ENCODE results near the gene KAZN. TPM values are rescaled to one million over a fixed set of nuclear protein-coding genes. Genes with fewer than 3 reads are reported as not detected.

Gene KAZN
- total RNA-seq, 1 donor from 2014 or later: 9.4 TPM

DNA sequence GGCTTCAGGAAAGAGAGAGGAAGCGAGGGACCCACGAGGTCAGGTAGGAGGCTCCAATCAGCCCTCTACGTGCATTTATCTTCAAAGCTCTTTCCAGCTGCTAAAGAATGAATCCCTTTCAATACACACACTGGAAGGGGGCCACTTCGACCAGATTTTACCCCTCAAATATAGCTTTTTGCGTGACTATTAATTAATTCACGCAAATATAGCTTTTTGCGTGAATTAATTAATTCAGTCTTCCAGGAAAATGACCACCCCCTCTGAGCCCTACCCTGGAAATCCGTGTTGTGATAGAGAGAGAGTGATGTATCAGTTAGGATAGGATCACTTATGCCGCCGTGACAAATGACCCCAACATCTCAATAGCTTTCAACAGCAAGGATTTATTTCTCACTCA, 289.9 kb downstream of the KAZN start:
- Mint-ChIP-seq H3K27ac (ENCODE audit: unreplicated experiment) (no peak overlapping the region), H3K9me3 (ENCODE audit: unreplicated experiment) (no peaks in the 10 kb centered on the region), H3K36me3 (ENCODE audit: low read depth, unreplicated experiment) (no peaks in the 10 kb centered on the region), H3K4me1 (ENCODE audit: low read depth, unreplicated experiment) (no peaks in the 10 kb centered on the region), H3K27me3 (ENCODE audit: low read depth, unreplicated experiment) (peaks cover 13% of the 10 kb centered on the region), H3K4me3 (ENCODE audit: unreplicated experiment) (no peak overlapping the region)
- Histone ChIP-seq H3K79me2 (ENCODE audit: insufficient read depth, low read length) (no peaks in the 10 kb centered on the region), H3K4me3 (ENCODE audit: insufficient read depth, low read depth, low read length) (no peak overlapping the region), H3K4me2 (ENCODE audit: low read length) (no peak overlapping the region), H3K36me3 (ENCODE audit: insufficient read depth, low read length) (no peaks in the 10 kb centered on the region), H3K27ac (ENCODE audit: low read depth, low read length) (no peak overlapping the region), H4K20me1 (ENCODE audit: insufficient read depth, low read length) (no peaks in the 10 kb centered on the region), H2AFZ (ENCODE audit: low read depth, low read length) (no peak overlapping the region), H3K9me3 (ENCODE audit: insufficient read depth, low read depth, low read length) (no peaks in the 10 kb centered on the region), H3K4me1 (ENCODE audit: insufficient read depth, low read length) (no peaks in the 10 kb centered on the region), H3K9ac (ENCODE audit: low read length) (no peak overlapping the region), H3K27me3 (ENCODE audit: insufficient read depth, low read length) (peaks cover 2% of the 10 kb centered on the region)
- DNase-seq (ENCODE audit: low read depth): no peak
- no peak for FAIRE-seq
- TF ChIP-seq CTCF (IDR thresholded peaks at IDR 0.05; ENCODE audit: insufficient read depth, low read depth, low read length) (no peak), EZH2 (IDR thresholded peaks at IDR 0.05; ENCODE audit: insufficient read depth, low read length) (no peak)

DNA sequence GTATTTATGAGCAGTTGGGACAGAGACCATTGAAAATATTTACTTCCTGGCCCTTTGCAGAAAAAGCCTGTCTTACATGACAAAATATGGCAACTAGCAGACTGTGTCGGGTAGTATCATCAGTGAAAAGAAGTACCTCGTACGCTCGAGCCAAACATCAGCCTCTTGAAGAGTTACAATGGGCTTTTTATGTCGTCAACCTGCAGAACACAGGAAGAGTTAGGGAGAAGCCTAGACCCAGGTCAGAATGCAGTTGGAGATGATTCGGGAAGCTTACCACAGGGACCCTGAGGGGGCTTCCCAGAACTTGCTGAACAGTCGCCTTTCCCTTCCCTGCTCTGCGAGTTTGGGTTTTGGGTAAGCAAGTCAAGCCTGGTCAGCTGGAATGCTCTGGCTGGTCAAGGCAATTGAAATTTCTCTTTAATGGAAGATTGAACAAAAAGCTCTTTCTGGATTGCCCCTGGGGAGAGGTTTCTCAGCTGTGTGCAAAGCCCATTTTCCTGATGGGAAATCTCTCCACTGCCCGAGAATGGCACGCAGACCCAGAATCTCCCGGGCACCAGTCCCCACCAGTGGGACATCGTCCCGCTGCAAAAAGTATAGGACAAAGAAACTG, 291.4 kb downstream of the KAZN start:
- TF ChIP-seq CTCF (IDR thresholded peaks at IDR 0.05; ENCODE audit: insufficient read depth, low read depth, low read length): no peak
- TF ChIP-seq EZH2 (IDR thresholded peaks at IDR 0.05; ENCODE audit: insufficient read depth, low read length): no peak
- H3K4me3 ChIP-seq (ENCODE audit: insufficient read depth, low read depth, low read length): no peak overlapping the region
- no peaks in the 10 kb centered on the region for H3K4me1 ChIP-seq (ENCODE audit: insufficient read depth, low read length)
- Mint-ChIP-seq H3K36me3 (ENCODE audit: low read depth, unreplicated experiment) (no peaks in the 10 kb centered on the region), H3K27ac (ENCODE audit: unreplicated experiment) (no peak overlapping the region), H3K27me3 (ENCODE audit: low read depth, unreplicated experiment) (peaks cover 26% of the 10 kb centered on the region), H3K4me1 (ENCODE audit: low read depth, unreplicated experiment) (no peaks in the 10 kb centered on the region), H3K4me3 (ENCODE audit: unreplicated experiment) (no peak overlapping the region), H3K9me3 (ENCODE audit: unreplicated experiment) (no peaks in the 10 kb centered on the region)
- no peaks in the 10 kb centered on the region for H3K79me2 ChIP-seq (ENCODE audit: insufficient read depth, low read length)
- peaks cover 2% of the 10 kb centered on the region for H3K27me3 ChIP-seq (ENCODE audit: insufficient read depth, low read length)
- H3K4me2 ChIP-seq (ENCODE audit: low read length): no peak overlapping the region
- DNase-seq (ENCODE audit: low read depth) (no peak), FAIRE-seq (no peak)
- no peak overlapping the region for H3K27ac ChIP-seq (ENCODE audit: low read depth, low read length)
- H2AFZ ChIP-seq (ENCODE audit: low read depth, low read length): no peak overlapping the region
- H4K20me1 ChIP-seq (ENCODE audit: insufficient read depth, low read length): no peaks in the 10 kb centered on the region
- H3K9me3 ChIP-seq (ENCODE audit: insufficient read depth, low read depth, low read length): no peaks in the 10 kb centered on the region
- no peak overlapping the region for H3K9ac ChIP-seq (ENCODE audit: low read length)
- no peaks in the 10 kb centered on the region for H3K36me3 ChIP-seq (ENCODE audit: insufficient read depth, low read length)

DNA sequence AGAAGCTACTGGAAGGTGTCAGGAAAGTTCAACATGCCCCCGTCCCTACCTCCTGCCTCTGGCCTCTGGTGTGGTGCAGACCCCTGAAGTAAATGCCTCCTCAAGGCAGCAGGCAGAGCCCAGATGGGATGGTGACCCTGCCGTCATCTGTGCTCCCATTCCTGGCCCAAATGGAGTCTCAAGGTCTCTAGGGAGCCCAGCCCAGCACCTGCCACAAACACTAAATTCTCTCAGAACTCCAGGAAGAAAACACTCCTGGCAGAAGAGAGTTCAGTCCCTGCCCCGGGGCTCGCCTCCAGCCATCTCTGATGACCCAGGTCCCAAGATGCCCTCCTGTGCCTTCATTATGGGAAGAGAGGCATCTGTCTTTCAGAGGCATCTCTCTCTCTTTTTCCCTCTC, 293.5 kb downstream of the KAZN start:
- Histone ChIP-seq H3K9me3 (ENCODE audit: insufficient read depth, low read depth, low read length) (no peaks in the 10 kb centered on the region), H3K79me2 (ENCODE audit: insufficient read depth, low read length) (no peaks in the 10 kb centered on the region), H3K27me3 (ENCODE audit: insufficient read depth, low read length) (peaks cover 2% of the 10 kb centered on the region), H3K27ac (ENCODE audit: low read depth, low read length) (no peak overlapping the region), H4K20me1 (ENCODE audit: insufficient read depth, low read length) (no peaks in the 10 kb centered on the region), H3K4me3 (ENCODE audit: insufficient read depth, low read depth, low read length) (no peak overlapping the region), H3K4me2 (ENCODE audit: low read length) (no peak overlapping the region), H3K4me1 (ENCODE audit: insufficient read depth, low read length) (no peaks in the 10 kb centered on the region), H3K9ac (ENCODE audit: low read length) (no peak overlapping the region), H2AFZ (ENCODE audit: low read depth, low read length) (no peak overlapping the region), H3K36me3 (ENCODE audit: insufficient read depth, low read length) (no peaks in the 10 kb centered on the region)
- DNase-seq (ENCODE audit: low read depth): no peak
- Mint-ChIP-seq H3K4me3 (ENCODE audit: unreplicated experiment) (no peak overlapping the region), H3K27ac (ENCODE audit: unreplicated experiment) (no peak overlapping the region), H3K4me1 (ENCODE audit: low read depth, unreplicated experiment) (peaks cover 6% of the 10 kb centered on the region), H3K27me3 (ENCODE audit: low read depth, unreplicated experiment) (peaks cover 23% of the 10 kb centered on the region), H3K9me3 (ENCODE audit: unreplicated experiment) (peaks cover 6% of the 10 kb centered on the region), H3K36me3 (ENCODE audit: low read depth, unreplicated experiment) (no peaks in the 10 kb centered on the region)
- FAIRE-seq: no peak
- no peak for TF ChIP-seq CTCF (IDR thresholded peaks at IDR 0.05; ENCODE audit: insufficient read depth, low read depth, low read length)
- TF ChIP-seq EZH2 (IDR thresholded peaks at IDR 0.05; ENCODE audit: insufficient read depth, low read length): no peak
